HG03066 (cell line): ENCODE data around the gene NEURL1B.
"Not testable (repeated sequence)": the region's sequence is repeated elsewhere in the genome, so short reads cannot be mapped to it uniquely, and the experiment has no call there.

Experiments
- ATAC-seq: cut with Tn5 transposase; IDR thresholded peaks from one replicate; pipeline ENCODE4 v1.9.1; 2021; ENCODE audit warnings: low read depth; ENCODE audit not compliant: unreplicated experiment

The NEURL1B gene

DNA sequence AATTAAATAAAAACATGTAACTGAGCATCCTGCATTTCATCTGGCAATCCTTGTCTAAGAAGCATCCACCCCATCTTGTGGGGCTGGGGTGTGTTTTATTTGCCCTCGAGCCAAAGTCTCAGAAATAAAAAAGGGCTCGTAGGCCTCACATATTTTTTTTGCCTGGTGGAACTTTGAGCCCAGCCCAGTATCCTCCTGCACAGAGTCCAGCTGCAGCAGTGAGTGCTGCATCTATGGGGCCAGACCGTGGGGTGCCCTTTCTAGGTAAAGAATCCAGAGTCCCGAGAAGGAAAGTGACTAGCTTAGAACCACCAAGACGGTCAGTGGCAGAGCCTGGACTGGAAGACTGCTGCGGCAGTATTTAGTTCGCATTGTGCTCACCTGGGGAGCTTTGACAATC is 33.1 kb downstream of the NEURL1B start:
- no peak for ATAC-seq

DNA sequence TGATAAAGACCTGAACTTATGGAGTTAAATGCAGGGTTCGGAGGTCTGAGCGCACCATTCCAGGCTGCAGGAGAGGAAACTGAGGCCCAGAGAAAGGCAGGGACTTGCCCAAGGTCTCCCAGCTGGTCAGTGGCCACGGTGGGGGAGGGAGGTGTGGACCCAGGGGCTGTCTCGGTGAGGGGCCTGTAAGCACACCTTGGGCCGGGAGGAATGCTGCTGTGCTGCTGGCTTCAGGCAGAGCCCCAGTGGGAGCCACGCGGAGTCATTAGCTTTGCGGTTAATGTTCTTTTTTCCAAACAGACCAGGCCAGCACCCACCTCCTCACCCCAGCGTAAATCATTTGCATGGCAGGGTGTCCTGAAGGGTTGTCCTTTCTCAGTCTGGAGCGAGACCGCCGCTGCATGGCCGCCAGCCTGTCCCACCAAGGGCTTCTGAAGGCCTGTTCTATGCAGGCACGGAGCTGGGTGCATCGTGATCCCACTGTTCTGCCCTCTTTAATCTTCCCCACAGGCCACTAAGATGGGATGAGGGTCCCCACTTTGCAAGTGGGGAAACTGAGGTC is 35.9 kb downstream of the NEURL1B start:
- ATAC-seq, result no peak

DNA sequence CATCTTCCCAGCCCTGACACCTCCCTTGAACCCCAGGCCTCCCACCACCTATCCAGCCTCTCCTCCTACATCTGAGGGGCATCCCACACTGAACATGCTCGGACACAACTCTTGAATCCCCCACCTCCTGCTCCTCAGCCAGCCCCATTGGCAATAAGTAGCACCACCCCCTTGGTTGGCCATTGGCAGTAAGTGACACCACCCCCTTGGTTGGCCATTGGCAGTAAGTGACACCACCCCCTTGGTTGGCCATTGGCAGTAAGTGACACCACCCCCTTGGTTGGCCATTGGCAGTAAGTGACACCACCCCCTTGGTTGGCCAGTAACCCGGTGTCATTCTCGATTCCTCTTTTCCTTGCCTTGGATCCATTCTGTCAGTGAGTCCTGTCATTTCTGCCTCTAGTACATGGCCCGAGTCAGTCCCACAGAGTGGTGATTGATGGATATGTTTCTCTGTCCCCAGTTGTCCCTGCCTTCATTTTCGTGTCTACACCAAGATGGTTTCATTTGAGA is 37.4 kb downstream of the NEURL1B start:
- not testable (repeated sequence) for ATAC-seq

DNA sequence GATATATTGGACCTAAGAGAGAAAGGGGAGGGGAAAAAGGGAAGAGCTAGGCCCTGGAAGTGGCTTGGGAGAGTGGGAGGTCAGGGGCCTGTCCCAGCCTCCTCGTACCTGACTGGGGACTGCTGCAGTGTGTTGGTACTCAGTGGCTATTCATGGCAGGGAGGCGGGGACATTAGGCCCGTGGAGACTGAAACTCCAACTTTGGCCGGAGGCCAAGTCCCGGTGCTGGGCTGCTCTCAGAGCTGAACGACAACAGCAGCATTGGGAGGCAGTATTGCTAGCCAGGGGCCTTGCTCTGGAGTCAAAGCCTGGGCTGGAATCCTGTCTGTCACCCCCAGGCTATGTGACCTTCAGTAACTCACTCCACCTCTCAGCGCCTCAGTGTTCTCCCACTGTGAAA is 37.8 kb downstream of the NEURL1B start:
- ATAC-seq, result no peak

DNA sequence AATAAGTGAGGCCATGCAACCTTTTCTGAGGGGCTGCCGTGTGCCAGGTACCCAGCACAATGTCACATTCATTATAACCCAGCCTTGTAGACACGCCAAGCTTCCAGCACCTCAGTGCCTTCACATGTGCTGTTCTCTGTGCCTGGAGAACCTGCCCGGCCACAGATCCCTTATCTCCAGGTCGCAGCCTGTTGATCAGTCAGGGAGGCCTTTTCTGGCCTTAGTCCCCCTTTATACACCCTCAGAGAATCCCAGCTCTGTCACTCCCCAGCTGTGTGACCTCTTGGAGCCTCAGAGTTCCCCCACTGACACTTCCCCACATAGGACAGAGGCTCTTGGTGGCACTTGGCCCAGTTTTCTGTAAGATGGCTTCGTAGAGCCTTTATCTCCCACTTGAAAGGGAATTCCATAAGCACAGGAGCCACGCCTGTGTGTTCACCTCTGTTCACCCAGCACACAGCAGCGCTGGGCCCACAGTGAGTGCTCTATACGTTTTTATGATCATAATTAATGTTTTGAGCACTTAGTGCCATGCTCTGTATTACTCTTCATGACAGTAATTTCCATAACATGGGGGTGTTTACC is 38.7 kb downstream of the NEURL1B start:
- ATAC-seq, result no peak

DNA sequence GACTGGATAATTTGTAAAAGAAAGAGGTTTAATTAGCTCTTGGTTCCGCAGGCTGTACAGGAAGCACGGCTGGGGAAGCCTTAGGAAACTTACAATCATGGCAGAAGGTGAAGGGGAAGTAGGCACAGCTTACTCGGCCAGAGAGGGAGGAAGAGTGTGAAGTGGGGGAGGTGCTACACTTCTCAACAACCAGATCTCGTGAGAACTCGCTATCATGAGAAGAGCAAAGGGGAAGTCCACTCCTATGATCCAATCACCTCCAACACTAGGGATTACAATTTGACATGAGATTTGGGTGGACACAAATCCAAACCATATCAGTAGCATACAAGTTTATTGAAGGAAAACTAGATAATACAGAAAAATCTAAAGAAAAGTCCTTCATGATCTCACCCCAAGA is 39.9 kb downstream of the NEURL1B start:
- ATAC-seq, result no peak

DNA sequence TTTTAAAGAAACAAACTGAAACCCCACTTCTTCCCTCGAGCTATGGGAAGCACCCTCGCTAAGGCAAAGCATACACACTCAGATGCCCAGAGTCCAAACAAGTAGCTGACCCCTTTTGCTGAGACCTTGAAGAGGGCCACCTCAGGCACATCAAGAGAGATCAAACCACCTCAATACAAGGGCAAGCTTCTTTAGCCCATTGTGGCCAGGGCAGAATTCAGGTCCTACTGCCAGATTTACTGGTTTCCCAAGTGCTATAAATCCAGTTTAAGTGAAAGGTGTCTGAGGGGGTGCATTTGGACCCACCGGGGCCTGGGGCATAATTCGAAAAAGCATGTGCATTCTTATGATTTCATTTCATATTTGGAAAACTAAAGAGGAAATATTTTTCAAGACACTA is 40.4 kb downstream of the NEURL1B start:
- no peak for ATAC-seq

DNA sequence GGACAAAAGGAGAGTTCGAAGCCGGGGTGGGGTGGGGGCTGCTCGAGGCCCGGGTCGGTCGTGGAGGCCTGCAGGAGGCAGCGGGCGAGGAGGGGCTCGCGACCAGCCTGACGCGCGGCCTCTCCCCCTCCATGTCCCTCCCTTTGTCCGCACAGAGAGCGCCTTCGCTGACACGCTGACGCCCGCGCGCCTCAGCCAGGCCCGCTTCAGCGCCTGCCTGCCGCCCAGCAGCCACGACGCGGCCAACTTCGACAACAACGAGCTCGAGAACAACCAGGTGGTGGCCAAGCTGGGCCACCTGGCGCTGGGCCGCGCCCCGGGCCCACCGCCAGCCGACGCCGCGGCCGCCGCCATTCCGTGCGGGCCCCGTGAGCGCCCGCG is 42.2 kb downstream of the NEURL1B start:
- ATAC-seq, result no peak

DNA sequence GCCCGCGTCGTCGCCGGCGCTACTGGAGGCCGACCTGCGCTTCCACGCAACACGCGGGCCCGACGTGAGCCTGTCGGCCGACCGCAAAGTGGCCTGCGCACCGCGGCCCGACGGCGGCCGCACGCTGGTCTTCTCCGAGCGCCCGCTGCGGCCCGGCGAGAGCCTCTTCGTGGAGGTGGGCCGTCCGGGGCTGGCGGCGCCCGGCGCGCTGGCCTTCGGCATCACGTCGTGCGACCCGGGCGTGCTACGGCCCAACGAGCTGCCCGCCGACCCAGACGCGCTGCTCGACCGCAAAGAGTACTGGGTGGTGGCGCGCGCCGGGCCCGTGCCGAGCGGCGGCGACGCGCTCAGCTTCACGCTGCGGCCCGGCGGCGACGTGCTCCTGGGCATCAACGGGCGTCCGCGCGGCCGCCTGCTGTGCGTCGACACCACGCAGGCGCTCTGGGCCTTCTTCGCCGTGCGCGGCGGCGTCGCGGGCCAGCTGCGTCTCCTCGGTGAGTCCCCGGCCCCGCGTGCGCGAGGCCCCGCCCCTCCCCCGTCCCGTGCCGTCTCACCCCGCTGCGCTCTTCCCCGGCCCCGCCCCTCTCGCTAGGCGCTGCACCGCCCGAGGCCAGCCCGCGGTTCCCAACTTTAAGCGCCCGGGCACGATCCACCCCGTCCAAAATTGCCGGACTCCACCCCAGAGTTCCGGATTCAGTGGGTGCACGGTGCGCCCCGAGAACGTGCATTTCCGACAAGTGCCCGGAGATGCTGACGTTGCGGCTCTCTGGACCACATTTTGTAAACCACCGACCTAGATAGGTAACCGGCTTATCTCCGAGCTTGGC is 42.8 kb downstream of the NEURL1B start:
- ATAC-seq, result no peak

DNA sequence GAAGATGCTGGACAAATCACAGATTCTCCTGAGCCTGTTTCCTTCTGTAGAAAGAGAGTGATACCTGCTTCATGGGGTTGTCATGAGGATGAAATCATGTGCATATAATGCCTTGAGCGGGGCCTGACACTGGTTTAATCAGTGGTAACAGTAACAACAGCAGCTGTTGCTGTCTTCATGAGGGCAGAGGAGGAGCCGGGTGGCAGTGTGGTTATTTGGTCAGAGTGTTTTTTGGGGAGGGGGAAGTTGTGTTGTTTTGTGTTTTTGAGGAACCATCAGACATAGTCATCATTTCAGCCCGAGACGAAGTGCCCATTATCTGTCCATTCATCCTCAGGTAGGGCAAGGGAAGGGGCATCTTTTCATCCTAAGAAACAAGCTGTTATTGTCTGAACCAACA is 44.0 kb downstream of the NEURL1B start:
- ATAC-seq, result no peak

DNA sequence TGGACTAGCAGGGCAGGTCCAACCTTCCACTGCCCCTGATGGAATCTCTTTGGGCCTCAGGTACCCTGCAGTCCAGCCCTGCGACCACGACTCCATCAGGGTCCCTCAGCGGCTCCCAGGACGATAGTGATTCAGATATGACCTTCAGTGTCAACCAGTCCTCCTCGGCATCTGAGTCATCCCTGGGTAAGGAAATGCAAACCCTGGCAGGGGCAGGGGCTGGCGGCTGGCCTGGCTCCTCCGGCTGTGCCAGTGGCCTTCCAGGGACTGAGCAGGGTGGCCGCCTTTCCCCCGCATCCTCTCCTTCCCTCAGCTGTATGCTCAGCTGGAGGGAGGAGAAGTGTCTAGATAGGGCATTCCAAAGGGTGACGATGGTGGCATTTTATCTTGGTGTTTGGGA is 45.0 kb downstream of the NEURL1B start:
- ATAC-seq, result no peak

DNA sequence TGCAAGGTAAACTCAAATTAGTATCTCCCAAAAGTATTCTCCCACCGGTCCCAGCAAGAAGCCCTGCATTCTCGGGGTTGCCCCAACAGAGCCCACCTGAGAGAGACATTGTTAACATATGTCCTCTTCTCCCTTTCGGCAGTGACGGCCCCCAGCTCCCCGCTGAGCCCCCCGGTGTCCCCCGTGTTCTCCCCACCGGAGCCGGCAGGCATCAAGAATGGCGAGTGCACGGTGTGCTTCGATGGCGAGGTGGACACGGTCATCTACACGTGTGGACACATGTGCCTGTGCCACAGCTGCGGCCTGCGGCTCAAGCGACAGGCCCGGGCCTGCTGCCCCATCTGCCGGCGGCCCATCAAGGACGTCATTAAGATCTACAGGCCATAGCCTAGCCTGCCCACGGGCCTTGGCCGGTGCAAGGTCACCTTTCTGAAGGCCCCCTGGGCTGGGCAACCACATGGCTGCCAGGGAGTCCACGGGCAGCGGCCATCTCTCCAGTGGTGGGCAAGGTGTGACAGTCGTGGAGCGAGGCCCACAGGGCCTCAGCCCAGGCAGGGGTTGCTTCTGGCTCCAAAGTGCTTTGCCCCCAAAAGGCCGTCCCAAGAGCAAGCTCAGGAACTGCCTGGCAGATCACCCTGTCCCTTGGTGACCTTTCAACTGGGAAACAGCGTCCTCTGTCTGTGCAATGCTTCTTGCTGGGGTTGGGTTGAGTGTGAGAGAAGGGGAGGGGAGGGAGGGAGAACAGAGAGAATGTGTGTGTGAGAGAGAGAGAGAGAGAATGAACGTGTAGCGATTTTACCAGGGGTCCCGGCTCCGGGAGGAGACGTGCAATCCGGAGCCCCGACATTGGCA is 45.7 kb downstream of the NEURL1B start:
- no peak for ATAC-seq

DNA sequence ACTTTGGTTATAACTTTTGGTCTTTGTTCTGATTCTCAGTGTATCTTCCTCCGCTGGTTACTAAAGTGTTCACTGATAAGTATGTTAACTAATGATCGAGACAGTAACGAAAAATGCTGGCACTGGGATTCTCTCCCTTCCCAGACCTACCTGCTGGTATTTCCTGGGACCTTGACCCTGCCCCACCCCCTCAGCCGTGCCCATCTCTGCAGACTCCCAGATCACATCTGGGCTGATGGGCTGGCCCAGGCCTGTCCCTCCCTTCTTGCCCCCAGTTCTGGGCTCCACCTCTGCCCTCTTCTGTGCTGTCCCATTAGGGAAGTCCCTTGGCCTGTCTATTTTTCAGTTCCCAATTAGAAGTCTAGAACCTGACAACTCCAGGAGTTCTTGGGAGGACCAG is 46.9 kb downstream of the NEURL1B start:
- no peak for ATAC-seq

DNA sequence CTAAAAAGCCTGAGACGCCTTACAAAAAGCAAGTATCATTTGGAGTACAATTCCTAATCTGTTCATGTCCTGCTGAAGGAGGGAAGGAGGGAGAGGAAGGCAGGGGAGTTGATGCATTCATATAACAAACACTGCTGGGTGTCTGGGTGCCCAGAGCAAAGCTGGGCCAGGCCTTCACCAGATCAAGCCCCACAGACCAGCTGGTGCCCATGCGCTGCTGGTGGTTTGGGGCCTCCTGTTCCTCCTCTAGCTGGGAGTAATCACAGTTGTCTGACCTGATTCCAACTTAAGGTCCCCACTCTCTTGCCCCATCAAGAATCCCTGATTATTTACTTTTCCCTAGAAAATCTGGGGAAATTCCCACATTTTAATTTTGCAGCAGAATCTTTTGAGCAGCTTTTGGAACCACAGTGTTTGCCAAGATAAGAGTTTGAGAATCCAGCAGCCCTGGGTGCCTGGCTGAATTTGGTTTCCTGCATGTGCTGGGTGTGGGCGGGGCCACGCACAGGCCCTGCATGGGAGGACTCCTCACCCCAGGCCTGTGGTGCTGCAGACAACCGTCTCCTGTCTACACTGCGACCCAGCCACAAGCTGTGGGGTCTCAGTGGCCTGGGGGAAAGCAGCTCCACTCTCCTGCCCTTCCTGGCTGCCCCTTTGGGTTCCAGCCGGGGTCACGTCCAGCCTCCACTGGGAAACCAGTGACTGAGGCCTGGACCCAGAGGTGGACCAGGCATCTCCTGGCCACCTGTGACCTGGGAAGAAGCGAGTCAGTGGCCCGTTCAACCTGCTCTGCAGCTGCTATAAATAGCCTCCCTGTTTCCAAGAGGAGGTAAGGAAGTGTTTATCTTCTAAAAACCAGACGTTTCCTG is 47.5 kb downstream of the NEURL1B start:
- ATAC-seq, result no peak

DNA sequence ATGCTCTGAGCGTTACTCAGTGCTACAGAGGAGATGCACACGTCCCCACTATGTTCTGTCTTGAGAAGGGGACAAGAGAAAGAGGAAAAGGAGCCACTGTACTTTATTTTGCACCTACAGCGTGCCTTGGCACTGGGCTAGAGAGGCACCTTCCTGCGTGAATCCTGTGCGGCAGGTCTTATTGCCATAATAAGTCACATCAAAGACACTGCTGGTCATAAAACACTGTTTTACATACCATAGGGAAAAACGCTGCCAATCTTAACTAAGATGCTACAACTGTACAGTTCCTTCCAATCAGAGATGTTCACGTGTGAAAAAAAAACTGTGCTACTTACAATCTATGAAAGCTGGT is 48.1 kb downstream of the NEURL1B start:
- no peak for ATAC-seq

DNA sequence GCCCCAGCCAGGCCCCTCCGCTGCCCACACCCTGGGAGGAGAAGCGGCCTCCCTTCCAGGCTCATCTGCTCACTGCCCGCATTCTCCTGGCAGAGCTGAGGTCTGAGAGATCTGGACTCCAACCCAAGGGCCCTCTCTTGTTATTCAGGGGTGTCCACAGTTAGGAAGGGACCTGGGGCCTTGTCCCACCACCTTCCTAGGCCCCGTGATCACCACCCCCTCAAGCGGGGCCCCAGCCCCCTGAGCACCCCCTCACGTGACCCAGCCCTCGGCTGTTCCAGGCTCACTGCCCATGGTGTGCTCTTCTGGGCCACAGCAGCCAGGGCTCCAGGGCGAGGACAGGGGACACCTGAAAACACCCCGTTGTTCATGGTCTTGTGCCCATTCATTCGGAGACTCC is 48.7 kb downstream of the NEURL1B start:
- no peak for ATAC-seq

DNA sequence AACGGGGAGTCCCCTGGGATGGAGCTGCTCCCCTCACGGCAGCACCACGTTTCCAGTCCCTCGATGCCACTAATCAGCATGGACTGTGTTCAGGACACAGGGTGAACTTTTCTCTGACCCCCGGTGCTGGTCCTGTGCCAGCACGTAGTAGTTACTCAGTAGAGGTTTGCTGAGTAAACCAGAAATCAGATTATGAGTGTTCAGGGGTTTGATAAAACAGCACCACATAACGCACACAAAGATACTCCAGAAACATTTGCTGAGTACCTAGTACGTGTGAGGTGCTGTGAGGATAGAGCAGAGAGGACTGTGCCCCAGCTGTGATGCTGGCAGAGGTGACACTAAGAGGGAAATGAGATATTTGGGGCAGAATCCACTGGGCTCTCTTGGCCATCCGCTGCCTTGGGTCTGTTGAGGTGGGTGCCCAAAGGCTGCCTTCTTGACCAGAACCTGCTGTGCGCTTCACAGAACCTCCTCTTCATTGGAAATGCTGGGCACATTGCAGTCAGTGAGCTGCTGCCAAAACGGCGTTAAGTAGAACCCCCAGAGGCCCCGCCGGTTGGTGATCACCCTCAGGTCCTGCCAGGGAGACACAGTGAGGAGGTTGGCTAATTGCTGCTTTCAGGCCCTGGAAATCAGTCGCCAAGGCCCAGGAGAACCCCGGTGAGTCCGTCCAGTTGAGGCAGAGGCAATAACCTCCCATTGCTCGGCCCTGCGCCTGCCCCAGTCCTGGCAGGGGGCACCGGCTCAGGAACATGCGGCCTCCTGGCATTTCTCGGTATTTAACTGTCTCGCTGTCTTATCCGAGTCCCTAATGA is 49.4 kb downstream of the NEURL1B start:
- no peak for ATAC-seq

DNA sequence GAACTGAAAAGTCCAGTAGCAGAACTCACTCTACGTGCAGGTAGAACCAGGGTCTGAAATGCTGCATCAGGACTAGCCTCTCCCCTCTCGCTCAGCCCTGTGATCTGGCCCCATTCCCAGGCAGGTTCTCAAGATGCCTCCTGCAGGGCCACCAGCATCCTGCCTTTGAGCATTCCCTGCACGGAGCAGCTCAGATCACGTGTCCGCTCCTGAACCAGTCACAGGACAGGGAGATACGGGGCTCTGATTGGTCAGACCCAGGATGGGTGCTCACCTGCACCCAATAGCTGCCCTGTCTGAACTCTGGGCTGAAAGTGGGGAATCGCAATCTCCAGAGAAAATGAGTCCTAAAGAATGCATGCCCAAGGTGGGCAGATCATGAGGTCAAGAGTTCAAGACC is 50.8 kb downstream of the NEURL1B start:
- no peak for ATAC-seq

DNA sequence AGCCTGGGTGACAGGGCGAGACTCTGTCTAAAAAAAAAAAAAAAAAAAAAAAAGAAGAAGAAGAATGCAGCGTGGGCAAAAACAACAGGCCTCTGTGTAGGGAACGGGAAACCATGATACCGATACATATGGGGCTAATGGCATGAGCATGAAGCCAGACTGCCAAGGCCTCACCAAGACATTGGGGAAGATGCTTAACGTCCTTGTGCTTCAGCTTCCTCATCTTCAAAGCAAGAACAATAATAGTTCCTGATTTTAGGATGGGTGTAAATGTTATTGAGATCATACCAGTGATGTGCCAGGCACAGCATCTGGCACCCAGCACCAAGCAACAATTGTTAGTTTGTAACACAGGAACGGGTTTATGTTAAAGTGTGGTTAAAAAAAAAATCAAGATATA is 51.4 kb downstream of the NEURL1B start:
- ATAC-seq, result no peak
